HG03342 (cell line): ENCODE measurements around the gene TMCC3.
A peak's percentile ranks its signal among the peaks of the same experiment; 100 is the strongest.
"Not testable (repeated sequence)": the region's sequence is repeated elsewhere in the genome, so short reads cannot be mapped to it uniquely, and the experiment has no call there.

Experiments
- ATAC-seq: cut with Tn5 transposase; IDR thresholded peaks from one replicate; pipeline ENCODE4 v1.9.1; 2021; ENCODE audit warnings: mild to moderate bottlenecking, moderate library complexity; ENCODE audit not compliant: unreplicated experiment

The TMCC3 gene, protein sequence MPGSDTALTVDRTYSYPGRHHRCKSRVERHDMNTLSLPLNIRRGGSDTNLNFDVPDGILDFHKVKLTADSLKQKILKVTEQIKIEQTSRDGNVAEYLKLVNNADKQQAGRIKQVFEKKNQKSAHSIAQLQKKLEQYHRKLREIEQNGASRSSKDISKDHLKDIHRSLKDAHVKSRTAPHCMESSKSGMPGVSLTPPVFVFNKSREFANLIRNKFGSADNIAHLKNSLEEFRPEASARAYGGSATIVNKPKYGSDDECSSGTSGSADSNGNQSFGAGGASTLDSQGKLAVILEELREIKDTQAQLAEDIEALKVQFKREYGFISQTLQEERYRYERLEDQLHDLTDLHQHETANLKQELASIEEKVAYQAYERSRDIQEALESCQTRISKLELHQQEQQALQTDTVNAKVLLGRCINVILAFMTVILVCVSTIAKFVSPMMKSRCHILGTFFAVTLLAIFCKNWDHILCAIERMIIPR

GRCh38 chr12:94650143-94651056 is at the start of gene TMCC3:
Gene TMCC3 (minus strand): TSS chr12:94650557. CDS start chr12:94650430, 127 bp downstream.
- ATAC-seq: peak; percentile 70

GRCh38 chr12:94699801-94700200 is 49.4 kb upstream of the TMCC3 start:
- ATAC-seq: no peak

DNA sequence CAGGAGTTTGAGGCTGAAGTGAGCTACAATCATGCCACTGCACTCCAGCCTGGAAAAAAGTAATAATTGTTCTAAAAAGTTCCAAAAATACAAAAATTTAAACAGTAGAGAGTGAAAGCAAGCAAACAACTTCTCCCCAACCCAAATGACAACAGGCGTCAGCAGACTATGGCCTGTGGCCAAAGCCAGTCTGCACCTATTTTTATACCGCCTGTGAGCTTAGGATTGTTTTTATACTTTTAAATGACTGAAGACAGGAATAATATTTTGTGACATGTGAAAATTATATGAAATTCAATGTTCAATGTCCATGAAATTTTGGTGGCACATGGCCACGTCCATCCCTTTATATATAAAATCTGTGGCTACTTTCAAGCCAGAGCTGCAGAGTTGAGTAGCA is 48.2 kb upstream of the TMCC3 start:
- ATAC-seq: no peak

DNA sequence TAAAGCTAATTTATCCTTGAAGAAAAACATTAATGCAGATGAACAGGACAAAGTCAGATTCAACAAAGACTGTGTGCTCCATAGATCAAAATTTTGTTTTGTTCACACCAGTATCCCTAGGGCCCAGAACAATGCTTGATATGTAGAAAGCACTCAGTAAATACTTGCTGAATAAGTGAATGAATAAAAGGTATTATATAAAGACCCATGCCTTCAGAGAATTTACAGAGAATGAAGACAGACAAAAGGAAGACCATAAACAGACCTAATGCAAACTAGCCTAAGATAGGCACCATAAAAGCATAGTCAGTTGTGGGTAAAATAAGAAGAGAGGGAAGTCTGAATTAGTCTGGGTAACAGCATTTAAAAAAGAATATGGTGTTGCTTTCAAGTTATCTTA is 47.3 kb upstream of the TMCC3 start:
- no peak for ATAC-seq

- no peak for ATAC-seq
Observed at GRCh38 chr12:94694732-94695131, 44.4 kb upstream of the TMCC3 start.

- not testable (repeated sequence) for ATAC-seq
Observed at GRCh38 chr12:94692826-94693225, 42.5 kb upstream of the TMCC3 start.

DNA sequence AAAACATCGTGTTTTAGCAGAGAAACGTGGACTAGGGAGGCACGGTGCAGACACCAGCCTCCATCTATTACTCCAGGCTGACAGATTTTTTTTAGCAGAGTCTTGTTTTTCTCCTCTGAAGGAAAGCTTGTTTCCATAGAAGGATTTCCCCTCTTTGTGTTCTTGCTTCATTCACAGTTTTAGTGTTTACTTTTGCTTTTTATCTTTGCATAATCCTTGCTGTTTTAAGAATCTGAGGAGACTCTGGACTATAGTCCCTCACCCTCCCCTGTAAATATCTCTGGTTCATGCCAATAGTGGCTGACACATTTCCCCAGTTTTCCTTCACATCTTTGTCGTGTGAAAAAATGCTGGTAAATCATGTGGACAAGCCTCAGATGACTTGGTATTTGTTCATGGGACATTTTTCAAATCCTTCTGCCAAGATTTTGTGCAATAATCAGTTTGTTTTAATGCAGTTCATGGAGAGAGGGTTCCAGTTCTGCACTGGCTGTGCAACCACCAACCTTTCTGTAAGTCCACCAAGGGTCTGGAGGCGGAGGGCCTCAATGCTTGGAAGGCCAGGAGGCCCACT is 39.9 kb upstream of the TMCC3 start:
- no peak for ATAC-seq

- no peak for ATAC-seq
Observed at GRCh38 chr12:94689646-94690036, 39.3 kb upstream of the TMCC3 start.

- no peak for ATAC-seq
Observed at GRCh38 chr12:94689002-94689645, 38.8 kb upstream of the TMCC3 start.

DNA sequence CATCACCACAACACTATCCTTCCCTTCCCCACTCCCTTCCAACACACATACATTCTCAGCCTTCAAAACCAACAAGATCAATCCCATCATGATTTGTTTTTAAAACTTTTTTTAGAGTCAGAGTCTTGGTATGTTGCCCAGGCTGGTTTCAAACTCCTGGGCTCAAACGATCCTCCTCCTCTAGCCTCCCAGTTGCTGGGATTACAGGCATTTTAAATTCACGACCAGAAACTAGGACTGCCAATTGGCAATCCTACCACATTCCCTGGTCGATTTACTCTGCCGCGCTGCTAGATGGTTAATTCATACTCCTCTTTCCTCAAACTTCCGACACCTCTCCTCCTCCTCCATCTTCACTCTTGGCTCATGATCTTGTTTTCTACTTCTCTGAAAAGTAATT is 37.5 kb upstream of the TMCC3 start:
- no peak for ATAC-seq

DNA sequence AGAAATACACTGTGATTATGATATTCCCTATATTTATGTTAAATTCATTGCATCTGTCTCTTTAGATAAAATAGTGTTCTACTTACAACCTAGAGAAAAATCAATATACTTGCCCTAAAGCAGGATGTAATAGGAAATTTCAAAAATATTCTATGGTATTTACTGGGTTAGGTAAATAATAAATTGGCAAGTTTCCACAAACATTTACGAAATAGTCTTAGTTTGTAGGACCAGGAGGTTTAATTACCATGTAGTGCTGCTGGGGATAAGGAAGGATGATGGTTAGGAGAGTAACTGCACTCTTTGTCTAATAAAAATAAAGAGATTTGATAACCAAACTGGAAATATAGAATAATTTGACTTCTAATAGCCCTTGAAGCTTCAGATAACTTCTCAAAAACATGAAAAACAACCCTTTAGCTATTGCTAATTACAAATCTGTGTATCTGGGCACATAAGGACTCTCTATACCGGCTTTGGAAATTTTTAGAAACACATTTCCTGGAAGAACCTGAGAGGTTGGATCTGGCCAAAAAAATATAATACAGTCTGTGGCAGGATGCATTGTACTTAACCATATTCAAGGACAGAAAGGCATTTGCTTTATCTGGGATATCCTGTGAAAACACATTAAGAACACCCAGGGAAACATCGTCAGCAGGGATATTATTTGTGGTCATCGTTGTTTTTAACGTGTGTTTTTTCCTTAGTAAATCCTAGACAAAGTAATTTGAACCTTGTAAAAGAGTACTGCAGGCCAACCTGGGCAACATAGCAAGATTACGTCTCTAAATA is 36.7 kb upstream of the TMCC3 start:
- ATAC-seq: no peak

- no peak for ATAC-seq
Observed at GRCh38 chr12:94684416-94685142, 34.2 kb upstream of the TMCC3 start.

- ATAC-seq: no peak
Observed at GRCh38 chr12:94679554-94680195, 29.3 kb upstream of the TMCC3 start.

DNA sequence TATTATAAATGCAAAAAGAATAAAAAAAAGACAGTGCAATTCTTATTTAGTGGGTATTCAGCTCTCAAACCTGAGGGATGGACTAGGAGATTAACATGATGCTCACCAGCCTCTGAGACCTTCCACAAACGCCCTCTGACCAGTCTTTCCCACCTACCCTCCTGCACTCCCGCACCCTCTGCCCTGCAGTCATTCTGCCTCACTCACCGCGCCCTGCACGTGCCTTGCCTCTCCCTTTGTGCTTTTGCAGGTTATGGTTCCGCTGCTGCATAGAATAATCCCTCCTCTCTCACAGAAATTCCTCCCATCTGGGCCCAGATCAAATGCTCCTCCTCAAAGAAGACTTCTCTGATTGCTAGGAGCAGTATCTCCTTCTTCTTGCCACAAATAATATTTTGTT is 28.5 kb upstream of the TMCC3 start:
- ATAC-seq: no peak

GRCh38 chr12:94678379-94678778 is 28.0 kb upstream of the TMCC3 start:
- no peak for ATAC-seq

- ATAC-seq: no peak
Observed at GRCh38 chr12:94677778-94678177, 27.4 kb upstream of the TMCC3 start.

GRCh38 chr12:94676922-94677321 is 26.6 kb upstream of the TMCC3 start:
- no peak for ATAC-seq

GRCh38 chr12:94676031-94676641 is 25.8 kb upstream of the TMCC3 start:
- peak; percentile 81 for ATAC-seq

- ATAC-seq: no peak
Observed at GRCh38 chr12:94674835-94675234, 24.5 kb upstream of the TMCC3 start.
